ENCODE data around the gene FTO. TPM values are rescaled to one million over a fixed set of nuclear protein-coding genes. Genes with fewer than 3 reads are reported as not detected.

FTO gene
- total RNA-seq, 2 donors from 2014 or later = 55.4 to 57.4 TPM

GRCh38 chr16:54152362-54153239 is 448.6 kb downstream of the FTO start:
- Mint-ChIP-seq H3K4me1 (ENCODE audit: low read depth in 2 of 2) (no peaks in the 10 kb centered on the region), H3K36me3 (no peaks in the 10 kb centered on the region), H3K9me3 (peaks cover 8% of the 10 kb centered on the region), H3K27me3 (peaks cover 16 to 28% of the 10 kb centered on the region in 2 donors), H3K27ac (no peak overlapping the region), H3K4me3 (no peak overlapping the region)
- ATAC-seq (no peak), DNase-seq (ENCODE audit: low spot score) (no peak)

- no peak overlapping the region for H3K27ac Mint-ChIP-seq
- peaks cover 14 to 21% of the 10 kb centered on the region in 2 donors for H3K27me3 Mint-ChIP-seq
- no peaks in the 10 kb centered on the region for H3K36me3 Mint-ChIP-seq
- H3K4me1 Mint-ChIP-seq (ENCODE audit: low read depth in 2 of 2) = no peaks in the 10 kb centered on the region
- H3K4me3 Mint-ChIP-seq = no peak overlapping the region
- peaks cover 8% of the 10 kb centered on the region for H3K9me3 Mint-ChIP-seq
- no peak for DNase-seq (ENCODE audit: low spot score)
- ATAC-seq = no peak
Measured at GRCh38 chr16:54153240-54153934, 449.4 kb downstream of the FTO start.

GRCh38 chr16:54156349-54156748 is 452.4 kb downstream of the FTO start:
- Mint-ChIP-seq H3K27me3 (peaks cover under 1 to 6% of the 10 kb centered on the region in 2 donors), H3K4me3 (no peak overlapping the region), H3K9me3 (peaks cover 8% of the 10 kb centered on the region), H3K36me3 (peaks cover 5% of the 10 kb centered on the region), H3K27ac (no peak overlapping the region), H3K4me1 (ENCODE audit: low read depth in 2 of 2) (no peaks in the 10 kb centered on the region)
- DNase-seq (ENCODE audit: low spot score) = no peak
- ATAC-seq = no peak

- ATAC-seq = peak in 1 of 2 donors; percentile 25
- Mint-ChIP-seq H3K27ac (no peak overlapping the region), H3K4me3 (no peak overlapping the region), H3K9me3 (peaks cover 8% of the 10 kb centered on the region), H3K27me3 (peaks cover 0 to 4% of the 10 kb centered on the region in 2 donors), H3K36me3 (peaks cover 5% of the 10 kb centered on the region), H3K4me1 (ENCODE audit: low read depth in 2 of 2) (no peaks in the 10 kb centered on the region)
- no peak for DNase-seq (ENCODE audit: low spot score)
Measured at GRCh38 chr16:54158986-54159385, 455.0 kb downstream of the FTO start.

GRCh38 chr16:54159490-54160080 is 455.6 kb downstream of the FTO start:
- H3K4me3 Mint-ChIP-seq = no peak overlapping the region
- no peak for DNase-seq (ENCODE audit: low spot score)
- H3K4me1 Mint-ChIP-seq (ENCODE audit: low read depth in 2 of 2) = no peaks in the 10 kb centered on the region
- peaks cover 0 to 4% of the 10 kb centered on the region in 2 donors for H3K27me3 Mint-ChIP-seq
- ATAC-seq = no peak
- H3K36me3 Mint-ChIP-seq = peaks cover 5% of the 10 kb centered on the region
- peaks cover 8% of the 10 kb centered on the region for H3K9me3 Mint-ChIP-seq
- H3K27ac Mint-ChIP-seq = no peak overlapping the region

GRCh38 chr16:54160252-54160860 is 456.4 kb downstream of the FTO start:
- Mint-ChIP-seq H3K4me1 (ENCODE audit: low read depth in 2 of 2) (no peaks in the 10 kb centered on the region), H3K4me3 (no peak overlapping the region), H3K27me3 (no peaks in the 10 kb centered on the region), H3K36me3 (peaks cover 5% of the 10 kb centered on the region), H3K9me3 (peaks cover 8% of the 10 kb centered on the region), H3K27ac (no peak overlapping the region)
- no peak for DNase-seq (ENCODE audit: low spot score)
- no peak for ATAC-seq

GRCh38 chr16:54160939-54161897 is 457.3 kb downstream of the FTO start:
- Mint-ChIP-seq H3K4me3 (no peak overlapping the region), H3K9me3 (peaks cover 4% of the 10 kb centered on the region), H3K27me3 (no peaks in the 10 kb centered on the region), H3K4me1 (ENCODE audit: low read depth in 2 of 2) (no peaks in the 10 kb centered on the region), H3K36me3 (peaks cover 5% of the 10 kb centered on the region), H3K27ac (no peak overlapping the region)
- DNase-seq (ENCODE audit: low spot score) (no peak), ATAC-seq (no peak)

- Mint-ChIP-seq H3K4me1 (ENCODE audit: low read depth in 2 of 2) (no peaks in the 10 kb centered on the region), H3K27me3 (peaks cover 5 to 9% of the 10 kb centered on the region in 2 donors), H3K9me3 (no peaks in the 10 kb centered on the region), H3K36me3 (peaks cover 5% of the 10 kb centered on the region), H3K27ac (no peak overlapping the region), H3K4me3 (no peak overlapping the region)
- DNase-seq (ENCODE audit: low spot score) (no peak), ATAC-seq (no peak)
Measured at GRCh38 chr16:54163197-54163843, 459.4 kb downstream of the FTO start.

- H3K36me3 Mint-ChIP-seq = no peaks in the 10 kb centered on the region
- no peak overlapping the region for H3K4me3 Mint-ChIP-seq
- ATAC-seq (no peak), DNase-seq (ENCODE audit: low spot score) (no peak)
- peaks cover 5 to 9% of the 10 kb centered on the region in 2 donors for H3K27me3 Mint-ChIP-seq
- H3K27ac Mint-ChIP-seq = no peak overlapping the region
- no peaks in the 10 kb centered on the region for H3K9me3 Mint-ChIP-seq
- no peaks in the 10 kb centered on the region for H3K4me1 Mint-ChIP-seq (ENCODE audit: low read depth in 2 of 2)
Measured at GRCh38 chr16:54164789-54165173, 460.8 kb downstream of the FTO start.

GRCh38 chr16:54165174-54165911 is 461.4 kb downstream of the FTO start:
- H3K4me3 Mint-ChIP-seq = no peak overlapping the region
- peaks cover 5 to 9% of the 10 kb centered on the region in 2 donors for H3K27me3 Mint-ChIP-seq
- ATAC-seq (no peak), DNase-seq (ENCODE audit: low spot score) (no peak)
- H3K27ac Mint-ChIP-seq = no peak overlapping the region
- no peaks in the 10 kb centered on the region for H3K36me3 Mint-ChIP-seq
- no peaks in the 10 kb centered on the region for H3K4me1 Mint-ChIP-seq (ENCODE audit: low read depth in 2 of 2)
- no peaks in the 10 kb centered on the region for H3K9me3 Mint-ChIP-seq

- Mint-ChIP-seq H3K9me3 (no peaks in the 10 kb centered on the region), H3K4me3 (no peak overlapping the region), H3K27me3 (peaks cover 5 to 9% of the 10 kb centered on the region in 2 donors), H3K4me1 (ENCODE audit: low read depth in 2 of 2) (no peaks in the 10 kb centered on the region), H3K27ac (no peak overlapping the region), H3K36me3 (no peaks in the 10 kb centered on the region)
- no peak for DNase-seq (ENCODE audit: low spot score)
- ATAC-seq = no peak
Measured at GRCh38 chr16:54165912-54166865, 462.2 kb downstream of the FTO start.

All from natural killer cell treated with Interleukin-12 subunit alpha and Interleukin-12 subunit beta and Interleukin-15 and Interleukin-18, amount 100 ng/mL, for 72 hours (primary cell).